ENCODE data around the gene CLRN1. TPM values are rescaled to one million over a fixed set of nuclear protein-coding genes. Genes with fewer than 3 reads are reported as not detected.

CLRN1 gene
- total RNA-seq, 3 donors from 2014 or later (not counting 1 experiment from before 2014, with no cell fraction given) = not detected

DNA sequence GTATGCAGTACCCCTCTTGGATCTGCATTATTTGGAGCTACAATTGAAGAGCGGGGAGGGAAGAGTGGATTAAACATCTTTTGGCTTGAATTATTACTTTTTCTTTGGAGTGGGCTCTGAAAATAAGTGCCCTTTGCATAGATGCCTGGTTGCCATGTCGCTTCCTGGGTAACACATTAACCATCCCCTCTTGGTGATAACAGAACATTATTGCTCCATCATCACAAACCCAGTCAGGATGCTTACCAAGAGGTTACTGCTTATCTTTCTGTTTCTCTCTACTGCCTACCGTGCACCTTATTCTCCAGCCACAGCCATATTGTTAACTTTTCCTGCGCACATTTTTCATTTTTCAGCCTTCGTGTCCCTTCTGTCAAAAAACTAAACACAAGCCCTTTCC, 42.7 kb upstream of the CLRN1 start:
- Histone ChIP-seq H3K36me3 (ENCODE audit: control insufficient read depth, insufficient read depth, low read length) (no peaks in the 10 kb centered on the region), H3K27me3 (ENCODE audit: control insufficient read depth, insufficient read depth, low read length) (no peaks in the 10 kb centered on the region), H3K4me3 (ENCODE audit: low read length) (no peak overlapping the region), H3K27ac (ENCODE audit: low read length) (no peak overlapping the region), H3K4me1 (ENCODE audit: control insufficient read depth, insufficient read depth, low read length) (no peaks in the 10 kb centered on the region), H3K9me3 (ENCODE audit: control insufficient read depth, insufficient read depth, low read length) (no peaks in the 10 kb centered on the region)
- ATAC-seq = no peak
- Mint-ChIP-seq H3K4me1 (no peaks in the 10 kb centered on the region), H3K4me3 (no peak overlapping the region), H3K27ac (no peak overlapping the region), H3K9me3 (no peaks in the 10 kb centered on the region), H3K27me3 (ENCODE audit: low read depth in 2 of 2) (peaks cover 0 to 11% of the 10 kb centered on the region in 2 donors), H3K36me3 (no peaks in the 10 kb centered on the region)
- TF ChIP-seq, protein P1, sequence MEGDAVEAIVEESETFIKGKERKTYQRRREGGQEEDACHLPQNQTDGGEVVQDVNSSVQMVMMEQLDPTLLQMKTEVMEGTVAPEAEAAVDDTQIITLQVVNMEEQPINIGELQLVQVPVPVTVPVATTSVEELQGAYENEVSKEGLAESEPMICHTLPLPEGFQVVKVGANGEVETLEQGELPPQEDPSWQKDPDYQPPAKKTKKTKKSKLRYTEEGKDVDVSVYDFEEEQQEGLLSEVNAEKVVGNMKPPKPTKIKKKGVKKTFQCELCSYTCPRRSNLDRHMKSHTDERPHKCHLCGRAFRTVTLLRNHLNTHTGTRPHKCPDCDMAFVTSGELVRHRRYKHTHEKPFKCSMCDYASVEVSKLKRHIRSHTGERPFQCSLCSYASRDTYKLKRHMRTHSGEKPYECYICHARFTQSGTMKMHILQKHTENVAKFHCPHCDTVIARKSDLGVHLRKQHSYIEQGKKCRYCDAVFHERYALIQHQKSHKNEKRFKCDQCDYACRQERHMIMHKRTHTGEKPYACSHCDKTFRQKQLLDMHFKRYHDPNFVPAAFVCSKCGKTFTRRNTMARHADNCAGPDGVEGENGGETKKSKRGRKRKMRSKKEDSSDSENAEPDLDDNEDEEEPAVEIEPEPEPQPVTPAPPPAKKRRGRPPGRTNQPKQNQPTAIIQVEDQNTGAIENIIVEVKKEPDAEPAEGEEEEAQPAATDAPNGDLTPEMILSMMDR (IDR thresholded peaks at IDR 0.05) = no peak
- no peak for DNase-seq
- intact Hi-C loops (cut with micrococcal nuclease) = no loop called here
- 93% methylated on average over 5 of the region's 5 CpGs for WGBS (ENCODE audit: insufficient coverage)

- WGBS (ENCODE audit: insufficient coverage) = 86% methylated on average over 3 of the region's 4 CpGs
- Mint-ChIP-seq H3K36me3 (no peaks in the 10 kb centered on the region), H3K27me3 (ENCODE audit: low read depth in 2 of 2) (peaks cover 0 to 11% of the 10 kb centered on the region in 2 donors), H3K4me3 (no peak overlapping the region), H3K27ac (no peak overlapping the region), H3K4me1 (no peaks in the 10 kb centered on the region), H3K9me3 (no peaks in the 10 kb centered on the region)
- no peaks in the 10 kb centered on the region for H3K9me3 ChIP-seq (ENCODE audit: control insufficient read depth, insufficient read depth, low read length)
- H3K4me1 ChIP-seq (ENCODE audit: control insufficient read depth, insufficient read depth, low read length) = no peaks in the 10 kb centered on the region
- no peaks in the 10 kb centered on the region for H3K27me3 ChIP-seq (ENCODE audit: control insufficient read depth, insufficient read depth, low read length)
- ATAC-seq (no peak), DNase-seq (no peak)
- intact Hi-C loops (cut with micrococcal nuclease) = no loop called here
- TF ChIP-seq, protein P1 (IDR thresholded peaks at IDR 0.05) = no peak
- no peak overlapping the region for H3K27ac ChIP-seq (ENCODE audit: low read length)
- H3K36me3 ChIP-seq (ENCODE audit: control insufficient read depth, insufficient read depth, low read length) = no peaks in the 10 kb centered on the region
- H3K4me3 ChIP-seq (ENCODE audit: low read length) = no peak overlapping the region
Measured at GRCh38 chr3:151014501-151015018, 42.0 kb upstream of the CLRN1 start.

DNA sequence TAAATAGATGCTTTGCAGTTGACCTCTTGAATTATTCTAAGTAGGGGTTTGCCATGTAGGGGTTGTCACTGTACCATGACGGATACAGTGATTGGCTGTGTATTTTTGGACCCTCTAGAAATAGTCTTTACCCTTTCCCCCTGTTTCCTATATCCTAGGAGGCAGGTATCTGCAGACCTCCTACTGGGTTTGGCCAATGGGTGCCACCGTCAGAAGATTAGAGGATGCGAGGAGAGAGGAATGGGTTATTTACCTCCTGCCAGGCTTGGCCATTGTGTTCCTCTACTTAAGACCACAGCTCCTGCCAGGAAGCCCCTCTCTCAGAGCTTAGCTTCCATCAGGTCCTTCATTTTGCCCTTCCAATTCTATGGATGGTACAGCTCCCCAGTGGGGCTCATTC, 40.2 kb upstream of the CLRN1 start:
- H3K9me3 Mint-ChIP-seq = no peaks in the 10 kb centered on the region
- H3K27me3 Mint-ChIP-seq (ENCODE audit: low read depth in 2 of 2) = peaks cover 0 to 8% of the 10 kb centered on the region in 2 donors
- TF ChIP-seq, protein P1 (IDR thresholded peaks at IDR 0.05) = no peak
- 100% methylated on average over 1 of the region's 3 CpGs for WGBS (ENCODE audit: insufficient coverage)
- H3K36me3 Mint-ChIP-seq = no peaks in the 10 kb centered on the region
- Histone ChIP-seq H3K36me3 (ENCODE audit: control insufficient read depth, insufficient read depth, low read length) (no peaks in the 10 kb centered on the region), H3K27ac (ENCODE audit: low read length) (no peak overlapping the region), H3K4me1 (ENCODE audit: control insufficient read depth, insufficient read depth, low read length) (no peaks in the 10 kb centered on the region), H3K27me3 (ENCODE audit: control insufficient read depth, insufficient read depth, low read length) (no peaks in the 10 kb centered on the region), H3K9me3 (ENCODE audit: control insufficient read depth, insufficient read depth, low read length) (no peaks in the 10 kb centered on the region), H3K4me3 (ENCODE audit: low read length) (no peak overlapping the region)
- DNase-seq (no peak), ATAC-seq (no peak)
- no peaks in the 10 kb centered on the region for H3K4me1 Mint-ChIP-seq
- no peak overlapping the region for H3K27ac Mint-ChIP-seq
- intact Hi-C loops (cut with micrococcal nuclease) = no loop called here
- H3K4me3 Mint-ChIP-seq = no peak overlapping the region

- H3K27me3 Mint-ChIP-seq (ENCODE audit: low read depth in 2 of 2) = peaks cover 0 to 5% of the 10 kb centered on the region in 2 donors
- ATAC-seq = no peak
- Histone ChIP-seq H3K4me1 (ENCODE audit: control insufficient read depth, insufficient read depth, low read length) (no peaks in the 10 kb centered on the region), H3K27ac (ENCODE audit: low read length) (no peak overlapping the region), H3K9me3 (ENCODE audit: control insufficient read depth, insufficient read depth, low read length) (no peaks in the 10 kb centered on the region), H3K27me3 (ENCODE audit: control insufficient read depth, insufficient read depth, low read length) (no peaks in the 10 kb centered on the region), H3K36me3 (ENCODE audit: control insufficient read depth, insufficient read depth, low read length) (no peaks in the 10 kb centered on the region), H3K4me3 (ENCODE audit: low read length) (no peak overlapping the region)
- TF ChIP-seq, protein P1 (IDR thresholded peaks at IDR 0.05) = no peak
- WGBS (ENCODE audit: insufficient coverage) = 53% methylated on average over 4 of the region's 4 CpGs
- no peak overlapping the region for H3K27ac Mint-ChIP-seq
- H3K36me3 Mint-ChIP-seq = no peaks in the 10 kb centered on the region
- no peak overlapping the region for H3K4me3 Mint-ChIP-seq
- H3K9me3 Mint-ChIP-seq = no peaks in the 10 kb centered on the region
- intact Hi-C loops (cut with micrococcal nuclease) = no loop called here
- no peaks in the 10 kb centered on the region for H3K4me1 Mint-ChIP-seq
- no peak for DNase-seq
Measured at GRCh38 chr3:151011427-151011826, 38.9 kb upstream of the CLRN1 start.
